ENCODE results near the gene ABL1. TPM values are rescaled to one million over a fixed set of nuclear protein-coding genes. Genes with fewer than 3 reads are reported as not detected.
A peak's percentile ranks its signal among the peaks of the same experiment; 100 is the strongest.
"Not testable (repeated sequence)": the region's sequence is repeated elsewhere in the genome, so short reads cannot be mapped to it uniquely, and the experiment has no call there.

The ABL1 gene
- polyA plus RNA-seq, 3 donors, result 73.8 to 75.8 (median 73.9) TPM

DNA sequence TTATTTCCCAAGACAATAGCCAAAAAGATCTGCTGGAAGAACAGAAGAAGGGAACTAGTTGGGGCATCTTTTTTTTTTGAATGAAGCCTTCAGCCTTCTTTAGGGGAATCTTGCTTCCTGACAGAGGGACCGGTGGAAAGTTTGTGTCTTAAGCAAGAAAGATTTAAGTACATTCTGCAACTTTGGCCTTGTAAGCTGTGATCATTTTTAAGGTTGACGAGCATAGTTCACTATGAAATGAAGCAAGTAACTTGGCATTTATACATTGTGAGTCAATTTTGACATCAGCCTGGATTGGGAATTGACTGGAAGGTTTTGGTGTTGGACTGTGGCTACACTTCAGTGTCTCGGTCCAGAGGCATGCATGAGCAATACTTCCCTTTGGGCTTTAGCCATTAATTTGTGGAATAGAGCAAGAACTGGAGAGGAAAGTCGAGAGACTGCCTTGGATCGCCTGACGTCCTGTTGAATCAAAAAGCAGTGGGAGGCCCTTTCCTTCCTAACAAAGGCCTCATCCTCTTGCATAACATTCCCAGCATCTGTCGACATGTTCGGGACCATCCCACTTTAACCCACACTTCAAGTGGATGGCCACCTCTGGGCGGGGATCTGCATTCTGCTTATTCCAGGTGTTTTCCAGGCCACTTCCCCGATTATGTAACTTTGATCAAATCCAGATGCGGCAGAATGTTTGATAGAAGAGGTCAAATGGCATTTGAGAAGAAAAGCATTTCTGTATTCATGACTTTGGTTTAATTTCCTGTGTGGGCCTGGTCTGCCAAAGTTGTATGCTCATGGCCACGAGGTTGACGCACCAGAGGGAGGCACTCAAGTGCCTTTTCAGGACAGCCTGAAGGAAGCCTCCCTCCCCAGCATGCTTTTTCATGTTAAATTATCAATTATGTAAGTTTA lies 12.5 kb downstream of the ABL1 start:
- no peak for DNase-seq (ENCODE audit: low read depth in 3 of 3, low spot score in 2 of 3)

DNA sequence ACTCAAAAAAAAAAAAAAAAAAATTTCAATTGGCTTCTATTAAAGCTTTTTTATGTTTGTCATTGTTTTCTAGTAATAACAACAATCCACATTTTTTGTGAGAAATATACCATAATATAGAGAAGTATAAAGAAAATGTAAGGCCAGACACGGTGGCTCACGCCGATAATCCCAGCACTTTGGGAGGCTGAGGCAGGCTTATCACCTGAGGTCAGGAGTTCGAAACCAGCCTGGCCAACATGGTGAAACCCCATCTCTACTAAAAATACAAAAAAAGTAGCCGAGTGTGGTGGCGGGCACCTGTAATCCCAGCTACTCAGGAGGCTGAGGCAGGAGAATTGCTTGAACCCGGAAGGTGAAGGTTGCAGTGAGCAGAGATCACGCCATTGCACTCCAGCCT lies 13.5 kb downstream of the ABL1 start:
- DNase-seq (ENCODE audit: low read depth in 3 of 3, low spot score in 2 of 3), result not testable (repeated sequence)

DNA sequence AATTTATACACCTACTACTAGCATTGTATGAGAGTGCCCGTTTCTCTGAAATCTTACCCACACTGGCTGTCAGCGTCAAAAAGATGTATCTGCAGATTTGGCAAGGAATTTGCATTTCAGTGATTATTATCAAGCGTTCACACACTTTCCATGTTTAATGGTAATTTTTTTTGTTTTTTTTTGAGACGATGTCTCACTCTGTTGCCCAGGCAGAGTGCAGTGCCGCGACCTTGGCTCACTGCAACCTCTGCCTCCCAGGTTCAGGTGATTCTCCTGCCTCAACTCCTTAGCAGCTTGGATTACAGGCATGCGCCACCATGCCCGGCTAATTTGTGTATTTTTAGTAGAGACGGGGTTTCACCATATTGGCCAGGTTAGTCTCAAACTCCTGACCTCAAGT lies 14.3 kb downstream of the ABL1 start:
- DNase-seq (ENCODE audit: low read depth in 3 of 3, low spot score in 2 of 3), result no peak

DNA sequence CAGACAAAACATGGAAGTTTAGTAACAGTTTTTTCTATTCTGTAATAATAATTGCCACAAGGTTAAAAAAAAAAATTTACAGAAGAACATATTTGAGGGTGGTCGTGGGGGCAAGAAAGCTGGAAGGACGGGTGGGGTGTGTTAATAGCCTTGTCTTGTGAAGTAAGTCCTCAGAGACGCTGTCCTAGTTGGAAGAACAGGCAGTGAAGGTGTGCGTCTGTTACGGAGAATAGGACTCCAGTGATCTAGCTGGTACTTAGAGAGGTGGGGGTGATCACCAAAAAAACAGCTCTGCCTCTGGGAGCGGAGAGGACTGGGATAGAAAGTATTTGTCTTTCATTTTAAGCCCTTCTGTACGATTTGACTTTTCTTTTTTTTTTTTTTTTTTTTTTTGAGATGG lies 17.7 kb downstream of the ABL1 start:
- DNase-seq (ENCODE audit: low read depth in 3 of 3, low spot score in 2 of 3), result no peak

DNA sequence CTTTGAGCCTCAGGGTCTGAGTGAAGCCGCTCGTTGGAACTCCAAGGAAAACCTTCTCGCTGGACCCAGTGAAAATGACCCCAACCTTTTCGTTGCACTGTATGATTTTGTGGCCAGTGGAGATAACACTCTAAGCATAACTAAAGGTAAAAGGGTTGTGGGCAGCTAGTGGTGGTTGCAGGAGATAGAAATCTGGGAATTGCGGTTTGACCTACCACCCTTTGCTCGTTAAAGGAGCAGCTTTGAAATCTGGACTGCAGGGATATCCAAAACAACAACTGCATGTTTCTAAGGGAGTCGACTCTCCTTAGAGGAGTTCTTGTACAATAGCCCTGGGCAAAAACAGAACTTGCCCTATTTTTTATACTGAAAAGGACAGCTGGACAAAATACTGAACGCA lies 19.0 kb downstream of the ABL1 start:
- DNase-seq (ENCODE audit: low read depth in 3 of 3, low spot score in 2 of 3), result no peak

DNA sequence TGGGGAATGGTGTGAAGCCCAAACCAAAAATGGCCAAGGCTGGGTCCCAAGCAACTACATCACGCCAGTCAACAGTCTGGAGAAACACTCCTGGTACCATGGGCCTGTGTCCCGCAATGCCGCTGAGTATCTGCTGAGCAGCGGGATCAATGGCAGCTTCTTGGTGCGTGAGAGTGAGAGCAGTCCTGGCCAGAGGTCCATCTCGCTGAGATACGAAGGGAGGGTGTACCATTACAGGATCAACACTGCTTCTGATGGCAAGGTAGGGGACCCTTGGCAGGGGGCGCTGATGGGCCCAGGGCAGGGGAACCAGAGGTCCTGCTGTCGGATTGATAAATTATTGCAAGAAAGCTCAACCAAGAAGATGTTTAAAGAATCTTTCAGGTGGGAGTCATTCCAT lies 19.8 kb downstream of the ABL1 start:
- no peak for DNase-seq (ENCODE audit: low read depth in 3 of 3, low spot score in 2 of 3)

DNA sequence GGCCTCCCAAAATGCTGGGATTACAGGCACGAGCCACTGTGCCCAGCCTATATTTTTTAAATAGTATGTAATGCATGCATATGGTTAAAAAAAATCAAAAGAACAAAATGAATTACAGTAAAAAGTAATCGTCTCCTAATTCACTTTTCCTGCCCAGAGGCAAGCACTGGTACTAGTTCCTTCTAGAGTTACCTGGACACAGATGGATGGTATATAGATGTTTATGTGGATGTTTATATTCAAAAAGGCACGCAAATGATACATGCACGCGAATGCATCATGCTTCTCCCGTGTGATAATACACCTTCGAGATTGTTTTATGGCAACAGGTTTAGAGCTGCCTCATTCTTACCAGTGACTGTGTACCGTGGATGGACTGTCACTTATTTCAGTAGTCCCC lies 21.4 kb downstream of the ABL1 start:
- no peak for DNase-seq (ENCODE audit: low read depth in 3 of 3, low spot score in 2 of 3)

DNA sequence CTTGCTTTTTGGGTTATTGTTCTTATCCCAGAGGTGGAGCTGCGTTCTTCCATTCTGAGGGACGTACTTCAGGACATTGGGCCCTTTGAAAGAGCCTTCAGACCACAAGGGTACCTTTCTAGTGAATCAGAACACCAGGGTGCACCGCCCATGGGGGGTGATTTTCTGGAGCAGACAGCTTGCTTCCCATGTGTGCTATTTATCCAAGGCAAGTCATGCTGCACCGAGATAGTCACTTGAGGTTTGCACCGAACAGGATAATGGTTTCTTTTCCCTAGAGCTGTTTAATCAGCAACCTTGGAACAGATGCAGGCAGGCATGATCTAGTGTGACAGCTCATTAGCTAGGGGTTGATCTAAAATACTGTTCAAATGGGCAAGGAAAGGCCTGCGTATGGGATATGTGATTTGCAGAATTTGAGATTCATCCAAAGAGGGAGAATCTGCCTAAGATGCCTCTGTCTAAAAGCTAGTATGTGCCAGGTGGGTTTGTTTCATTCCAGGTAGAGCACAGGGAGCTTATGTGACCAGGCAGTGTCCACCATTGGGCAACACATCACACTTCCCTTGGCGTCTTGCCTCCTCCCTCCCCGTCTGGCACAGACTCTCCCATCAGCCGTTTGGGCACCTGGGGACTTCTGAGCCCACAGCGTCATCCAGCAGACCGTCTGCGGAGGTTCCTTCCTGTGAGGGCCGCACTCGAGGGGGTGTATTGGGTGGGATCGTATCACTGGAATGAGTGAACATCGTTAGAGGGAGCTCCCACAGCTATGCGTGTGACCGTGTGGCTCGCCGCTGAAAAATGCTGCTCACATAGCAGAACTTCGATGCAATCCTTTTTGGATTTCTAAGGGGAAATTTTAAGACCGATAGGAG lies 23.0 kb downstream of the ABL1 start:
- no peak for DNase-seq (ENCODE audit: low read depth in 3 of 3, low spot score in 2 of 3)

DNA sequence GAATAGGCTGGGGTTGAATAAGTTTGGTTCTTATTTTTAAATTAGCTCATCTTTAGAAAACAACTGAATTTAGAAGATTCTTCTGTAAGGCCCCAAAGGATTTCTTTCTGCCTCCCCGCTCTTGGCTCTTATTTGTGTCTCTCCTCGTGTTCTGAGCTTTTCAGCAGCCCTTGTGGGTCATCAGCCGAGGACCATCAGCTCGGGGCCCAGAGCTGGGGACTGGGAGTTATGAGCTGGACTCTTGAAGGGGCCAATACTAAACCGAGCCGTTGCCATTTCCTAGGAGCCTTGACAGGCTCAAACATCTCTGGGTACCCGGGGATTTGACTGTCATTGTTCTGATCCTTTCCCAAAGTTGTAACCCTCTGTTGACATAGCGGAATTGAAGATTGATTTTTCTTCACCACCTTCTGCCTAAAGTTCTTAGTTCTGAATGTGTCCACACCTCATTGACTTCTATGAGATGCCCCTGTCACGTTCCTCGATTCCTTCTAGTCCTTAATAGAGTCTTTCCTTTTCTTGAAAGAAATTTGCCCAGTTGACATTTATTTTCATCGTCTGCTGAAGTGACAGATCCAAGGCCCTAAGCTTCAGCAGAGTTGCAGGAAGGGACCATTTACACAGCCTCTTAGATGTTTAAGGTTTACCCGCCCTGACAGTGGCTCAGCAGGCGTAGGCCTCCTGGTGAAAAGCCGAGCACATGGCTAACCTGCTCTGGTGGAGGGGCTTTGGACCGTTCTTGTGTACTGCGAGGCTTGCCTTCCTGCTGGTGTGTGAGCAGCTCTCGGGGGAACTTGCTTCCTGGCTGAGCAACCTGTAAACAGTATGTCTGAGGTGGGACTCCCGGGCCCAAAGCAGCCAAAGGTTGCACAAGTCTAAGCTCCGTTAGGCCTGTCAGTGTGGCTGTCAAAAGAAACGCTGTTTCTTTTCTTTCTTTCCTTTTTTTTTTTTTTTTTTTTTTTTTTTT lies 24.0 kb downstream of the ABL1 start:
- no peak for DNase-seq (ENCODE audit: low read depth in 3 of 3, low spot score in 2 of 3)

DNA sequence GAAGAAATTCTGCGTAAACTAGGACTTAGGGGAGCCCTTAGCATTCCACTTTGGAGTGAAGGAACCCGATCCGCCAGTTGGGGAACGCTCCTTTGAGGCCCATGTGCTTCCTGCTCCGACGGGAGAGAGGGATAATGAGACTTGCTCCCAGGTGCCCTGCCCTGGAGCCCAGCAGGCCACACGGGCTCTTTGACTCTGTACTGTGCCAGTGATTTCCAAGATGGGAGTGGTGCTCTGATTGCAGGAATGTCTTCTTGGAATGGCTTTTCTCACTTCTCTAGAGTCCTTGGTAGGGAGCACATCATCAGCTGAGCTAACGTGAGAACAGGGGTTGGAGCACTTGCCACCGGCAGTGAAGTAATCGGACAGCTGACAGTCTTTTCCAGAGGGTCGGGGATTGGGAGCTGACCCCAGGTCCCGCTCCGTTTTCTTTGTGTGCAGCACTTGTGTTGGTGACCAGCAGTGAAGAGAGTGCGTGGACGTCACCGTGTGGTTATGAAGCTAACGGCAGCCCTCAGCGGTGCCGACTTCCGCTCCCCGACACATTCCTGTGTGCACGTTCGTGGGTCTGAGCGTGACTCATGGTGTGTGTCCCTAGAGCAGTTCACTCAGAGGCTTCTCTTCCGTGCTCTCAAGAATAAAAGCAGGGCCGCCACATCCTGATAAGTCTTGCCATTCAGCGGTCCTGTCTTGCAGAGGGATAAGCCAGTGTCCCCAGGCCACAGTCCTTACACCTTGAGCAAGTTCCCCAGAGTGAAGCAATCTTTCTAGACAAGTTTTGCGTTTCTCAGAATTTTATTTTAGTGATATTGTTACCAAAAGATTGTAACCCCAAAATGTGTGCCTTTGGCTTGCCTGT lies 25.6 kb downstream of the ABL1 start:
- no peak for DNase-seq (ENCODE audit: low read depth in 3 of 3, low spot score in 2 of 3)

DNA sequence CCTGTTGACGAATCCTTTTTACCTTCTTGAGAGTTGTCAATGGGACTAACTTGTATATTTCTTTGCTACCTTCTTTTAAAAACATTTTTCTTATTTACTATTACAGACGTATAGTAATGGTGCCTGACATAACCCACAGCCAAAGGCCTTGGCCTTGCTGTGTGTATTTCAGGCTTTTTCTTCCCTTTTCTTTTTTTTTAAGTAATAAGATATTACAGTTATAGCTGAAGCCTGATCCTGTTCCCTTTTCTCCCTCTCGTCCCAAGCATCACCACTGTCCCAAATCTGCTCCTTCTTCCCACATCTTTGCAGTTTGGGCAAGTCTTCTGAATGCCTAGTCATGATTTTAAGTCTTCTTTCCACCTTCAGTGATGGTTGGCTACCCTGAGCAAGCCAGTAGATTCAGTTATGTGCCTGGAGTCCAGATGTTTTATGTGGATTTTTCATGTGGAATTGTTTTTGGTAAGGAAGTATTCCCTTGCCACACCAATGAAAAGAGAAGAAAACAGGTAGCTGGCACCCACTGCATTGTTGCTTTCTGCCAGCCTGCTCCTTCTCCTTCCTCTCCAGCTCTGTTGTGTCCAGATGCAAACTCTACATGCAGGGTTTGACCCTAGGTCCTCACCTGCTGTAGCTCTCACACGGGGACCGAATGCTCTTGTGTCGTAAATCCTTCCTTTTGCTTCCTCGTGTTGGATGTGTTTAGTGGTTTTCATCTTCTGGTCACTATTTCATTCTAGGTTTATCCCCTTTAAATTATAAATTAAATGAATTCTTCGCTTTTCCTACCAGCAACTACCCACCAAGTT lies 26.5 kb downstream of the ABL1 start:
- no peak for DNase-seq (ENCODE audit: low read depth in 3 of 3, low spot score in 2 of 3)

DNA sequence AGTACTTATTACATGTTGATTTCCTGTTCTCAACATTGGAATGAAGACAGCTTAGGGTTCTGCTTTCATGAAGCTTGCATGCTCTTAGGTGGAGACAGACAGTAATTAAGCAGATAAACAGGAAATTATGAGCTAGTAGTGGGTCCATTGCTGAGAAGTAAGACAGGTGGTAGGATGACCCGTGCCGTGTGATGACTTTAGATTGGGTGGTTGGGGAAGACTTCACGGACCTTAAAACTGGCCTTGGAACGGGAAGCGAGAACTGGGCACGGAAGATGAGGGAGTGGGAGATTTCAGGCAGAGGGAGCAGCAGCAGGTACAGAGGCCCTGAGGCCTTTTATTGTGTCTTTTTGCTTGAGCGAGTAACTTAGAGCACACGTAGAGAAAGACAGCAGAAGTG lies 27.2 kb downstream of the ABL1 start:
- DNase-seq (ENCODE audit: low read depth in 3 of 3, low spot score in 2 of 3), result no peak

DNA sequence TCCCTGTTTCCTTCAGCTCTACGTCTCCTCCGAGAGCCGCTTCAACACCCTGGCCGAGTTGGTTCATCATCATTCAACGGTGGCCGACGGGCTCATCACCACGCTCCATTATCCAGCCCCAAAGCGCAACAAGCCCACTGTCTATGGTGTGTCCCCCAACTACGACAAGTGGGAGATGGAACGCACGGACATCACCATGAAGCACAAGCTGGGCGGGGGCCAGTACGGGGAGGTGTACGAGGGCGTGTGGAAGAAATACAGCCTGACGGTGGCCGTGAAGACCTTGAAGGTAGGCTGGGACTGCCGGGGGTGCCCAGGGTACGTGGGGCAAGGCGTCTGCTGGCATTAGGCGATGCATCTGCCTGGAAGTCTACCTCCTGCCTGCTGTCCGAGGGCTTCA lies 27.7 kb downstream of the ABL1 start:
- DNase-seq (ENCODE audit: low read depth in 3 of 3, low spot score in 2 of 3), result no peak

DNA sequence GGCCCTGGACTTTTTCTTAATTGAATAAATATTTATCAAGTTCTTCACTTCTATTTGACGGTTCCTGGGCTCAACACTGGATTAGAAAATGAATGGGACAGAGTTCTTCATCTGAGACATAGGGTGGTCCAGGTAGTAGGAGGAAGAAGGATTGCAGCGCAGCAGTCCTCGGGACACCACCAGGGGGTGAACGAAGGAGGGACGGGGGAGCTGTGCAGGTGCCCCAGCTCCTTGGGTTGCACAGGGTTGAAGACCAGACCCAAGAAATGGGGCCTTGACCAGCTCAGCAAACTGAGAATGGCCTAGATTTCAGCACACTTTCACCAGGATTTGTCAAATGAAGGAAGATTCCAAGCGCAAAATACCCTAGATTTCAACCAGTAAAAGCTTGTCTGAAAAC lies 29.5 kb downstream of the ABL1 start:
- no peak for DNase-seq (ENCODE audit: low read depth in 3 of 3, low spot score in 2 of 3)

DNA sequence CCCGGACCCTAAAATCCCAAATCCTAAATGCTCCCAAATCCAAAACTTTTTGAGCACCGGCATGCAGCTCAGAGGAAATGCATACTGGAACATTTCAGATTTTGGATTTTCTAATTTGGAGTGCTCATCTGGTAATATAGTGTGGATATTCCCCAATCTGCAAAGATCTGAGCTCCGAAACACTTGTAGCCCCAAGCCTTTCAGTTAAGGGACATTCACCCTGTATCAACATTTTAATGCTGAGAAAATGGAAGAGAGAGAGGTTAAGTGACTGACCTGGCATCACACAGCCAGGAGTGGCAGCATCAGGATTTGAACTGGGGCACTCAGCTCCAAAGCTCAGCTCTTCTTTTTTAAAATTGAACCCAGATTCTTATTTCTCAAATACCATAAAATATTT lies 30.9 kb downstream of the ABL1 start:
- DNase-seq (ENCODE audit: low read depth in 3 of 3, low spot score in 2 of 3), result no peak

DNA sequence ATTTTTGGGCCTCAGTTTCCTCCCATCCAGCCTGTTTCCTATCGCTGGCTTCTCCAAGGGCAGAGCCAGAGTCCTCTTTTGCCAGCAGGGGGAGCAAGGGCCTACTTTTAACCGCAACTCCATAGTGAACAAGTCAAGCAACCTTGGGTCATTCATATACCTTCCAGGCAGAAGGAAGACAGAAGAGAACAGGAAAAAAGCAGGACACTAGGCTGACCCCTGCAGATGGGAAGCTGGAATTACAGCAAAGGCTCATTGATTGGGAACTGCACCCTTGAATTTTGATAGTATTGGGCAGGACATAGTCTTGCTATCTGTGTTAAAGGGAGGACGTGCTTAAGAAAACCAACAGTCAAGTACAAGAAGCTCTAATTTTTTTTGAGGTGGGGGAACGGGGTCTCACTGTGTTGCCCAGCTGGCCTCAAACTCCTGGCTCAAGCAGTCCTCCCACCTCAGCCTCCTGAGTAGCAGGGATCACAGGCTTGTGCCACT lies 31.5 kb downstream of the ABL1 start:
- DNase-seq (ENCODE audit: low read depth in 3 of 3, low spot score in 2 of 3), result peak; percentile 45 to 76 (median 68)

DNA sequence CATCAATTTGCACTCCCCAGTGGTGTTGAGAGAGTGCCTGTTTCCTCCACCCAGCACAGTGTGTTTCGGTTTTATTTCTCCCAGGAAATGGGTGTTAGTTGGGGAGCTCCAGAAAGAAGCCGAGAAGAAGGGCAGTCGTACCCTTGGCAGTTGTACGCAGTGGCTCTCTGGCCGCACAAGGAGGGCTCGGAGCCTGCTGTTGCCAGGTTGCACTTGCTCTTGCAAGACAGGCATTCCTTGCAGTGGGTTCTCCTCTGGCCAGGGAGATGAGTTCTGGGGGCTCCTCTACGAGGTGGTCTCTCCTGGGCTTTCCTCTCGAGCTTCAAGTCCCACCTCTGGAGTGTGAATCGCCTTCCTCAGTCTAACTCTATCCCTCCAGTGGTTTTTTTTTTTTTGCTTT lies 32.5 kb downstream of the ABL1 start:
- DNase-seq (ENCODE audit: low read depth in 3 of 3, low spot score in 2 of 3), result no peak

DNA sequence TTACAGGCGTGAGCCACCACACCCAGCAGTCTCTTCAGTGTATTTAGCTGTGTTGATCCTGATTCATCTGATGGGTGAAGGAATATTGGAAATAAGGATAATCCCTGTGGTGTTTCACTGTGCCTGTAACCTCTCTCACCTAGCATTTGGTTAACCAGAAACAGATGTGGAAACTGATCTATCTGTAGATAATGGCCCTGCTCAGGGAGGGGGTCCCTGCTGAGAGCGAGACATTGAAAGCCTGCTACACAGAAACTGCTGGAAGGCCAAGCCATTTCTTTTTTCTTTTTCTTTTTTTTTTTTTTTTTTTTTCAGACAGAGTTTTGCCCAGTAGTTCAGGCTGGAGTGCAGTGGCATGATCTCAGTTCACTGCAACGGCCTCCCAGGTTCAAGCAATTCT lies 33.2 kb downstream of the ABL1 start:
- DNase-seq (ENCODE audit: low read depth in 3 of 3, low spot score in 2 of 3), result no peak

DNA sequence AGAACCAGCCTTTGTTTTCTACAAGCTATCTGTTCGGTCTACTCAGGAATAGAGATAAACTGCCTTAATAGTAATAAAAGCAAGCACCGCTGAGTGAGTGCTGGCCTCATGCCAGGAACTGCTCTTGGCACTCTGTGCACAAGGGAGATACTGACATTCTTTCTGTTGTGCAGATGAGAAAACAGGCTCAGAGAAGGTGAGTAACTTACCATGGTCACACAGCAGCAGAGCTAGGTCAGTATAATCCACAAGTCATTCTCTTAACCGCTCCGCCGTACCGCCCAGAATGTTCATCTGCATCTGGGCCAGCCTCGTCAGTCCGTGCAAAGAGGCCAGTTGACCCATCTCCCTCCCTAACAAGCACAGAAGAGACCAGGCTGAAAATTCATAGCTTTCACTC lies 34.2 kb downstream of the ABL1 start:
- no peak for DNase-seq (ENCODE audit: low read depth in 3 of 3, low spot score in 2 of 3)
